Anterior cingulate cortex (tissue), 58 donors: ENCODE data around the gene PPARA.

Experiments used
- DNase-seq, 58 donors: peaks; one replicate each; lab custom pipeline; 2025; lab: John Stamatoyannopoulos, UW

The PPARA gene

DNA sequence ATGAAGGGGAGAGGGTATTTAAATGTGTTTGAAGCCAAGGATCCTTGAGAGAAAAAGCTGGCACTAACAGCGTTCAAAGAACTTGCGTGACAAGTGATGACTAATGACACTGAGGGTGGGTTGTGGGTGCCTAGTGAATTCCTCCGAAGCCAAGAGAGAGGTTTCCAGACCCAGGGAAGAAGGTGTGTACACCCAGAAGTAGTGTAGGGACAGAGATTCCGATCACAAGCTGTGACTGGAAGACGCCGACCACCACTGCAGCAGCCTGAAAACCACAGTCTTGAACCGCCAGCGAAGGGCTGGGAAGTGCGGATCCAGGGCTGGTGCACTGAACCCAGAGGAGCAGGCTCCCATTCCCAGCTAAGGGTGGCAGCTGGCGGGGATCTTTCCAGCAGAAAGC, 9.5 kb downstream of the PPARA start:
- no peak for DNase-seq

DNA sequence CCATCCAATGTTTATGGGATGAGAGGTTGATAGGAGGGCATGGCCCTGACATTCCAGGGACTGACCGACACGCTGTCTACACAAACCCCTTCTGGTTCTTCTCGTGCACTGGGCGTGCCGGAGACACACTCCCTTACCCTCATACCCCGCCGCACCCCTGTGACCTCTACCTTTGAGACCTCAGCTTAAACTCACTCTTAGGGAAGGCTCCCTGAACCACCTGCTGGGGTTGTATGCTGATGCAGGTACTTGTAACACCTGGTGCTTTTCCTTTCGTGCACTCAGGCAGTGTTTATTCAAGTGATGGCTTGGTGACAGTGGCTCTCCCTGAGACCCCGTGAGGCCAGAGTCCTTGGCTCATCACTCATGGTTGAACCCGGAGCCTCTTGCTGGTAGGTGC, 12.0 kb downstream of the PPARA start:
- DNase-seq = no peak

- no peak for DNase-seq
Measured at GRCh38 chr22:46162771-46163556, 12.6 kb downstream of the PPARA start.

DNA sequence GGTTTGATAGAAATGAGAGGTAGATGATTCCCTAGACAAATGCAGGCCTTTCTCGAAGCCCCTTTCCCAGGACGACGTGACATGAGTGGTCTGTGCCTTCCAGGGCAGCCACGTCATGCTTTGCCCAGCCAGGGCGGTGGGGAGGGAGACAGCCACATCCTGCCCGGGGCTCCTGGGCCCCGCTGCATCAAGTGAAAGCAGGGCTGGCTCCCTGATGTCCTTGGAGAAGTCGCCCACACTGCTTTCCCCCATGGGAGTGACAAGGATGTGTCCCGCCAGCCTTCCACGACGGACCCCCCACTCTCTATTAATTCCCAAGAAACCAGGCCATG, 13.2 kb downstream of the PPARA start:
- DNase-seq = no peak

- no peak for DNase-seq
Measured at GRCh38 chr22:46165977-46166376, 15.7 kb downstream of the PPARA start.

GRCh38 chr22:46169628-46170027, 19.3 kb downstream of the PPARA start:
- no peak for DNase-seq

- DNase-seq = no peak
Measured at GRCh38 chr22:46171940-46172339, 21.6 kb downstream of the PPARA start.

DNA sequence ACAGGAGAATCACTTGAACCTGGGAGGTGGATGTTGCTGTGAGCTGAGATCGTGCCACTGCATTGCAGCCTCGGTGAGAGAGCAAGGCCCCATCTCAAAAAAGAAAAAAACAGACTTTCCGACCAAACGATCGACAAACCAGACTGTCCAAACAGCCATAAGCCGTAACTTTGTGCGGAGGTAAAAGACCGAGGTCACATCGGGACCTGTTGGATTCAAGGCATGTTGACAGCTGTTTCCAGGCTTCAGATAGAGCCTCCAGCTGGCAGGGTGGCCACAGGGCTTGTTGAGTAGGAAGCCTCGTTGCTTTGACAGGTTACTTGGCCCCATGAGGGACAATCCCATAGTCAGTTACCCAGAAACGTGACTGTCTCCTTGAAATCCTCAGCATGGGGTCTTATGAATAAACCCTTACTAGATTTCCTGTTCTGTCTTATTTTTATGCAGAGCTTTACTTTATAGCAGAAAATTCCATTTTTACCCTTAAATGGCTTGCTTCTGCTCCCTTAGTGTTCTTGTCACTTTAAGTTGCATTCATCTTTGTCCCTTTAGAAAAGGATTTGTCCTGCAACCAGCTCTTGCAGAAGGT, 22.3 kb downstream of the PPARA start:
- no peak for DNase-seq

DNA sequence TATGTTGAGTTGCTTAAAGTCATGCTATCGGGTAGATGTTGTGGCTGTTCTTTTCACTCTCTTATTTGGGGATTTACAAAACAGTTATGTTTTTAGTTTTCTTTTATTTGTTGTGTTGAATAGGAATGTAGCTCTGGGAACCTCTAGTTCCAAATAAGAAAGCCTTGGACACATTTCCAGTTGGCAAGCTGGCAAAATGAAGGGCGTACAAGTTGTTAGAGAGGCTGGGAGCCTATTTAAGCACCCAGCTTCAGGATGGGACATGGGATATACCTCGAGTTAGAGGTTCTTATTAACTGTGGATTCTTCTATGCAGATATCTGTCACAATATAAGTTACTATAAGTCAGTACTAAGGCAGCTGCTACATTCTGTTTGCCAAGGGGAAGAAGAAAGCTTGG, 22.8 kb downstream of the PPARA start:
- DNase-seq = peak in 7 of 58 donors; percentile 7 to 39 (median 18)

DNA sequence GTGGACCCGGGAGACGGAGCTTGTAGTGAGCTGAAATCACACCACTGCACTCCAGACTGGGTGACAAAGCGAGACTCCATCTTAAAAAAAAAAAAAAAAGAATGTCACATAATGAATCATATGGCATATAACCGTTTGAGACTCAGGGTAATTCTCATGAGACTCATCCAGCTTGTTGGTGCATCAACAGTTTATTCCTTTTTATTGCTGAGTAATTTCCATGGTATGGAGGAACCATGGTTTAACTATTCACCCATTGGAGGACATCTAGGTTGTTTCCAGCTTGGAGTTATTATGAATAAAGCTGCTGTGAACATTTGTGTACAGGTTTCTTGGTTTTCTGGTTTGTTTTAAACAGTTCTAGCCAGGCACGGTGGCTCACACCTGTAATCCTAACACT, 25.3 kb downstream of the PPARA start:
- DNase-seq = no peak

DNA sequence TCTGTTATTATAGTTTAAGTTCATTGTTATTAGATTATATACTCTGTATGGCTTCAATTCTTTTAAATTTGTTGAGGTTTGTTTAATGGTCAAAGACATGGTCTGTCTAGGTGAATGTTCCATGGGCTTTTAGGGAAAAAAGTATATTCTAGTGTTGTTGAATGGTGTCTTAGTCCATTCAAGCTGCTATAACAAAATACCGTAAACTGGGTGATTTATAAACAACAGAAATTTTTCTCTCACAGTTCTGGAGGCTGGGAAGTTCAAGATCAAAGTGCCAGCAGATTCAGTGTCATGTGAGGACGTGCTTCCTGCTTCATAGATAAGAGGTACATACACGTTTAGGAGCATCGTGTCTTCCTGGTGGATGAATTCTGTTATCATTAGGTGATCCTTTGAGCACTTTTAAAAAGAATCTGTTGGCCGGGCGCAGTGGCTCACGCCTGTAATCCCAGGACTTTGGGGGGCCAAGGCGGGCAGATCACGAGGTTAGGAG, 26.2 kb downstream of the PPARA start:
- DNase-seq = no peak

DNA sequence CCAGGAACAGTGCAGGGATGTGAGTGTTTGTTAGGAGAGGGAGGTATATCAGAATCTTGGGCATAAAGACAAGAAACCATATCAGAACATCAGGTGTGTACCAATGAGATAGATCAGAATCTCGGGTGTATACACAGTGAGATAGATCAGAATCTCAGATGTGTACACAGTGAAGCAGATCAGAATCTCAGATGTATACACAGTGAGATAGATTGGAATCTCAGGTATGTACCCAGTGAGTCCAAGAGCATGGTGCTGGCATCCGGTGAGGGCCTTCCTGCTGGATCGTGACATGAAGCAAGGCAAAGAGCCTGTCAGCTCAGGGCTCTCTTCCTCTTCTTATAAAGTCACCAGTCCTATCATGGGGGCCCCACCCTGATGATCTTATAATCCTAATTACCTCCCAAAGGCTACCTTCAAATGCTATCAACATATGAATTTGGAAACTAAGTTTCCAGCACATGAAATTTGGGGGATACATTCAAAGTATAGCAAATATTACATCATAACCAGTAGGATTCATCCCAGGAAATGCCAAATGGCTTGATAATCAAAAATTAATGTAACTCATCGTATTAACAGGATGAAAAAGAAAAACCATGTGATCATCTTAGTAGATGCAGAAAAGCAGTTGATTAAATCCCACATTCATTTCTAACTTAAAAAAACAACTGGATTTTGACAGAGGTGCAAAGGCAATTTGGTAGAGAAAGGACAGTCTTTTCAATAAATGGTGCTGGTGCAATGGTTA, 28.6 kb downstream of the PPARA start:
- DNase-seq = no peak

DNA sequence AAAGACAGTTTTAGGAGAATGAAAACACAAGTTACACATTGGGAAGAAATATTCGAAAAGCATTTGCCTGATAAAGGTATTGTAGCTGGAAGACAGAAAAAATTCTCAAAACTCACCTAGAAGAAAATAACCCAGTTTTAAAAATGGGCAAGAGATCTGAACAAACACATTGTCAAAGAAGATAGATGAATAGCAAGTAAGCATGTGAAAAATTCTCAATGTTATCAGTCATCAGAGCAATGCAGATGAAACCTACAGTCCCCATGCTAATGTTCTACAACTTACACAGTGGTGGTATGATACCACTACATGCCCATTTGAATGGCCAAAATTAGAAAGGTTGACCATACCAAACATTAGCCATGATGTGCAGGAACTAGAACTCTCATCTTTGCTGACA, 29.4 kb downstream of the PPARA start:
- no peak for DNase-seq

DNA sequence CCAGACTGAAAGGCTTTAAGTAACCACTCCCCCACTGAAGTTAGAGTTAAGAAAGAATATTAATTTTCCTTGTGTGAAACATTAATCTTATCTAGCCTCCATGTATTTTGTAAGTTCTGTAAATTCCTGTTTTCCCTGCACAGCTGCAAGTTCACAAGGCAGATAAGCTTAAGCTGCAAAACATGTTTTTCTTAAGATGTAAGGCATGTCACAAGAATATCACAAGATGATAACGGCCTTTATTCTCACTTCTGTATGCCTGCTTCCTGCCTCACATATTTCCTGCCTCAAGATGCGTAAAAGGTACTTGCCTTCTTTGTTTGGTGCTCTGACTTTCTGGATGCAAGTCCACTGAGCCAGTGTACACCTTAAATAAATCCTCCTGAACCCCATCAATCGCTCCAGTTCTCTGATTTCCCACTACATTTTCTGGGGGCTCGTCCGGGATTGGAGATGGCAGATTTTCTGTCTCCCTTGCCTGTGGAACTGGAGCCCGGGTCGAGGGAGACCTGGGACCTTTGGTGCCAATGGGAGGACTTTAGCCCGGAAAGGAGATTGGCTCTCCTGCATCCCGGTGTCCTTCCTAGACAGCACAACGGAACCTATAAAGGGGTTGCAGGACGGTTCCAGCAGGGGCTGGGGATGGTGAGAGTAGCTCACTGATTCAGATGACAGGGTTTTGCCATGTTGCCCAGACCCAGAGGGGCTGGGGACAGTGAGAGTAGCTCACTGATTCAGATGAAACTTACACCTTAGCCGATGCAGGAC, 30.2 kb downstream of the PPARA start:
- no peak for DNase-seq

DNA sequence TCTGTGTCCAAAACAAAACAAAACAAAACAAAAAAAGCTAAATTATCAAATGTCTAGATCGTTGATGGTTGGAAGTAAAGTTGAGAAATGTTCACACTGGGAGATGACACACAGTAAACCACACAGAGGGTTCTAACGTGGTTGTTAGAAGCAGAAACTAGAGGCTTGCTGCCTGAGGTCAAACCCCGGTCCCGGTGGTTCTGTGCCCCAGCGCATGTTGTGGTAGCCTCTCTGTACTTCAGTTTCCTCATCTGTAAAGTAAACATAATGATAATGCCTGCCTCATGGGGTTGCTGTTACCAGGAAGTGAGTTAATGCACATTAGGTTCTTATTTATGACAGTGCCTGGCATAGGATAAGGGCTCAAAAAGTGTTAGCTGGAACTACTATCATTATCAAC, 33.4 kb downstream of the PPARA start:
- no peak for DNase-seq

GRCh38 chr22:46185283-46185682, 35.0 kb downstream of the PPARA start:
- no peak for DNase-seq

- no peak for DNase-seq
Measured at GRCh38 chr22:46187862-46188261, 37.5 kb downstream of the PPARA start.

GRCh38 chr22:46192210-46192993, 42.1 kb downstream of the PPARA start:
- no peak for DNase-seq

- DNase-seq = no peak
Measured at GRCh38 chr22:46193898-46194310, 43.6 kb downstream of the PPARA start.
